Effector memory CD4-positive, alpha-beta T cell (primary cell): ENCODE data around the gene CACNB3.
A peak's percentile ranks its signal among the peaks of the same experiment; 100 is the strongest.
"Not testable (repeated sequence)": the region's sequence is repeated elsewhere in the genome, so short reads cannot be mapped to it uniquely, and the experiment has no call there.

Experiments
- DNase-seq, 3 donors: peaks; one replicate each; pipeline ENCODE4 v3.0.0-alpha.2; 2020
- H3K27ac ChIP-seq: 2 replicates; pipeline ENCODE4 v1.7.0; 2013; ENCODE audit warnings: mild to moderate bottlenecking, low read length, moderate library complexity; ENCODE audit not compliant: insufficient read depth, poor library complexity, severe bottlenecking
- H3K27me3 ChIP-seq: replicated peaks from 2 replicates; pipeline ENCODE4 v1.7.0; 2013; ENCODE audit warnings: mild to moderate bottlenecking, low read length; ENCODE audit not compliant: insufficient read depth, control insufficient read depth, poor library complexity, severe bottlenecking
- H3K36me3 ChIP-seq: 2 replicates; pipeline ENCODE4 v1.7.0; 2013; ENCODE audit warnings: mild to moderate bottlenecking, low read length, moderate library complexity; ENCODE audit not compliant: control insufficient read depth, insufficient read depth
- H3K4me1 ChIP-seq: 2 replicates; pipeline ENCODE4 v1.7.0; 2013; ENCODE audit warnings: low read length, mild to moderate bottlenecking; ENCODE audit not compliant: control insufficient read depth, insufficient read depth, poor library complexity, severe bottlenecking
- H3K4me3 ChIP-seq: 2 replicates; pipeline ENCODE4 v1.7.0; 2013; ENCODE audit warnings: low read length, low read depth, mild to moderate bottlenecking; ENCODE audit not compliant: insufficient read depth, poor library complexity, severe bottlenecking
- H3K9me3 ChIP-seq: 2 replicates; pipeline ENCODE4 v1.7.0; 2013; ENCODE audit warnings: mild to moderate bottlenecking, low read length, moderate library complexity; ENCODE audit not compliant: control insufficient read depth

Gene CACNB3

GRCh38 chr12:48827026-48827425 lies 8.7 kb downstream of the CACNB3 start:
- Histone ChIP-seq H3K4me3 (no peak overlapping the region), H3K27me3 (no peaks in the 10 kb centered on the region), H3K9me3 (no peaks in the 10 kb centered on the region), H3K4me1 (no peaks in the 10 kb centered on the region), H3K36me3 (peaks cover 35% of the 10 kb centered on the region), H3K27ac (no peak overlapping the region)
- DNase-seq, result no peak

- H3K9me3 ChIP-seq, result no peaks in the 10 kb centered on the region
- no peak for DNase-seq
- H3K4me3 ChIP-seq, result no peak overlapping the region
- no peak overlapping the region for H3K27ac ChIP-seq
- no peaks in the 10 kb centered on the region for H3K4me1 ChIP-seq
- H3K36me3 ChIP-seq, result peaks cover 41% of the 10 kb centered on the region
- no peaks in the 10 kb centered on the region for H3K27me3 ChIP-seq
Measured at GRCh38 chr12:48827513-48828096, 9.3 kb downstream of the CACNB3 start.

GRCh38 chr12:48828293-48828692 lies 10.0 kb downstream of the CACNB3 start:
- Histone ChIP-seq H3K36me3 (peaks cover 48% of the 10 kb centered on the region), H3K27ac (no peak overlapping the region), H3K9me3 (no peaks in the 10 kb centered on the region), H3K4me1 (no peaks in the 10 kb centered on the region), H3K27me3 (no peaks in the 10 kb centered on the region), H3K4me3 (no peak overlapping the region)
- no peak for DNase-seq

- Histone ChIP-seq H3K27me3 (no peaks in the 10 kb centered on the region), H3K4me1 (no peaks in the 10 kb centered on the region), H3K36me3 (peaks cover 55% of the 10 kb centered on the region), H3K27ac (no peak overlapping the region), H3K9me3 (no peaks in the 10 kb centered on the region), H3K4me3 (no peak overlapping the region)
- no peak for DNase-seq
Measured at GRCh38 chr12:48828841-48829575, 10.7 kb downstream of the CACNB3 start.

- Histone ChIP-seq H3K27ac (no peak overlapping the region), H3K4me3 (no peak overlapping the region), H3K36me3 (peaks cover 72% of the 10 kb centered on the region), H3K9me3 (no peaks in the 10 kb centered on the region), H3K4me1 (no peaks in the 10 kb centered on the region), H3K27me3 (no peaks in the 10 kb centered on the region)
- DNase-seq, result no peak
Measured at GRCh38 chr12:48831257-48831656, 13.0 kb downstream of the CACNB3 start.

GRCh38 chr12:48832321-48833060 lies 14.2 kb downstream of the CACNB3 start:
- H3K27me3 ChIP-seq, result no peaks in the 10 kb centered on the region

GRCh38 chr12:48838048-48838447 lies 19.8 kb downstream of the CACNB3 start:
- Histone ChIP-seq H3K36me3 (peaks cover 67% of the 10 kb centered on the region), H3K9me3 (no peaks in the 10 kb centered on the region), H3K27ac (no peak overlapping the region), H3K4me3 (no peak overlapping the region), H3K4me1 (no peaks in the 10 kb centered on the region), H3K27me3 (no peaks in the 10 kb centered on the region)
- no peak for DNase-seq

More at GRCh38 chr12:48832321-48833060, 14.2 kb downstream of the CACNB3 start:
- H3K4me1 ChIP-seq, result no peaks in the 10 kb centered on the region
- no peak for DNase-seq
- H3K36me3 ChIP-seq, result peaks cover 85% of the 10 kb centered on the region
- no peaks in the 10 kb centered on the region for H3K9me3 ChIP-seq
- no peak overlapping the region for H3K4me3 ChIP-seq
- H3K27ac ChIP-seq, result no peak overlapping the region

GRCh38 chr12:48842021-48842420 lies 23.7 kb downstream of the CACNB3 start:
- not testable (repeated sequence) for H3K4me1 ChIP-seq, DNase-seq, H3K27me3 ChIP-seq, H3K27ac ChIP-seq, H3K4me3 ChIP-seq, H3K9me3 ChIP-seq
- peaks cover 63% of the 10 kb centered on the region for H3K36me3 ChIP-seq

GRCh38 chr12:48851883-48852733 lies 33.8 kb downstream of the CACNB3 start, which contains the start of gene DDX23:
TSS of gene DDX23 (minus strand) at chr12:48852163. CDS start at chr12:48845782, 6,381 bp downstream.
- Histone ChIP-seq H3K4me1 (peaks cover 12% of the 10 kb centered on the region), H3K27ac (peak within 1 kb of the TSS; percentile 92), H3K36me3 (no peaks in the 10 kb centered on the region), H3K9me3 (no peaks in the 10 kb centered on the region), H3K27me3 (no peaks in the 10 kb centered on the region), H3K4me3 (peak within 1 kb of the TSS; percentile 83)
- peak; percentile 88 to 90 (median 89) for DNase-seq
